Measurements from ENCODE around the gene FNDC3B.

FNDC3B gene

DNA sequence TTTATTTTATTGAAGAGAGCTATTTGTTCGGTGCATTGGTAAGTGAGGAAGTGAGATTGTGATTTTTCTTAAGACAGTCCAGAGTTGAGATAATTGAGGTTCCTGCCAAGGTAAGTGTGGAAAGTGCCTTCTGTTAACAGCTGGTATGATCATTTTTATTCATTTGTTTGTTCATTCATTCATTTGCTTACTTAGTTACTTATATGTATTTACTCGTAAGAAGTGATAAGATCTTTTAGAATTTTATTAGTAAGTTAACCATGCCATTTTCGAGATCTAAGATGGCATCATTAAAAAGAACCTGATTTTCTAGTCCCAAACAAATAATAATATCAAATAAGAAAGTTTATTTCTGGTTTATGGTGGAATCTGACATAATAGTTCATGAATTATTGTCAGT, 258.9 kb downstream of the FNDC3B start:
- no peak for DNase-seq

DNA sequence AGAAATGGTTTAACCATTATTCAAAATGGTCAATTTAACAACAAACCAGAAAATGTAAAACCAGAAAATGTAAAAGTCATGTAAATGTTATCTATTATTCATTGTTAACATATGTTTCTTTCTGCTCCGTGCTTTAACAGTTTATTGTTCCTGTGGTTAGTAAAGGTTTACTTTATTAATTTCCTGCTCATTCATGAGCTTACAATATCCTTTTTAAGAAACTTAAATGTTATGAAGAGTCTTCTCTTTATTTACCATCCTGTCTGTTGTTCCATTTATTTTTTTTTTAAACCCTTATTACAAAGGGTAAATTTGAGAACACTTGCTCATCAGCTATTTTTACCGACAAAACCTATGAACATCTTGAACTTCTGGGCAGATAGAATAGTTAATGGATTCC, 260.8 kb downstream of the FNDC3B start:
- no peak for DNase-seq

DNA sequence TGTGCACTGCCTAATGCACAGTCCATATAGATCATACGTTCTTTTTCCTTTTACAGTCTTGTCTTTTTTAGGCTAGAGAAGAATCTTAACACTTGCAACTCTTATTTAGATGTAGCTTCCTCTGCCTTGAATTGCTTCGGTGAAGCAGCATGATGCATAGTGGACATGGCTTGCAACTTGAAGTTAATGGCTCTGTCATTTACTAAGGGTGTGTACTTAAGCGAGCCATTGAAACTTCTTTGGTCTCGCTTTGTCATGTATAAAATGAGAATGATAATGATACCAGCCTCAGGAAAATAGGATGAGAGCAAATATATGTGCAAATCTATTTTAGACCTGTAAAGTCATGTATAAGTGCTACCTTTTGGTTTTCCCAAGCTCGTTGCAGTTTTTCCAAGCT, 261.5 kb downstream of the FNDC3B start:
- DNase-seq = no peak

DNA sequence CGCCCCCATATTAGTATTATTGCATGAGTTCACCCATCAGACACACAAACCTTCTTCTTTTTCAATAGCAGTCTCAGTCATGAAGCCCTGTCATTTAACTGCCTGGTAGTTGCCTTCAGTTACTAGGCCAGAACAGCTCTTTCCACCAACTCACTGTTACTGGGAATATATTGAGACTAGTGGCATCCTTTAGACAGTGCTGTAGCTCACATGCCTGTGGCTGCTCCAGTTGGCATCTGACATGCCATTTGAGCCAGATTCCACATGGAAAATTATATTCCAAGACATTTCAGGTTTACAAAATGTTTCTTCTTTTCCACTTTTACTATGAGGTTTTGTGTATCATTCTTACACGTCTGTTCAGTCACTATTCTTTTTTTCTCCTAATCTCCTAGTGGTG, 262.8 kb downstream of the FNDC3B start:
- DNase-seq = no peak

DNA sequence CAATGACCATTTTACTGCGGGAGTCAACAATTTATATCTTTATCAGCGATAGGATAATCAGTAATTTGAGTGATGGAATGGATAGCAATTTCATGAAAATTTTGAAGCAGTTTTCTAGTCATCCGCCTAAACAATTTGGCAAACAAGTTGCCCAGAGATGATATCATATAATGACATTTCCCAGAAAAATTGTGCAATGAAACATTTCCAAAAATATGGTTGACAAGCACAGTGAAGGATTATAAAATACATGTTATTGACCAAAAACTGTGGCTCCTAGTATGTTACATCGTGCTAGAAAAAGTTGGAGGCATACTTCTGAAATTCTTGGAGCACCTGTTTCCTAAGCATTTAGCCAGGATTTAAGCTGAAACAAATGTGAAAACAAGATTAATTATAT, 263.8 kb downstream of the FNDC3B start:
- no peak for DNase-seq

DNA sequence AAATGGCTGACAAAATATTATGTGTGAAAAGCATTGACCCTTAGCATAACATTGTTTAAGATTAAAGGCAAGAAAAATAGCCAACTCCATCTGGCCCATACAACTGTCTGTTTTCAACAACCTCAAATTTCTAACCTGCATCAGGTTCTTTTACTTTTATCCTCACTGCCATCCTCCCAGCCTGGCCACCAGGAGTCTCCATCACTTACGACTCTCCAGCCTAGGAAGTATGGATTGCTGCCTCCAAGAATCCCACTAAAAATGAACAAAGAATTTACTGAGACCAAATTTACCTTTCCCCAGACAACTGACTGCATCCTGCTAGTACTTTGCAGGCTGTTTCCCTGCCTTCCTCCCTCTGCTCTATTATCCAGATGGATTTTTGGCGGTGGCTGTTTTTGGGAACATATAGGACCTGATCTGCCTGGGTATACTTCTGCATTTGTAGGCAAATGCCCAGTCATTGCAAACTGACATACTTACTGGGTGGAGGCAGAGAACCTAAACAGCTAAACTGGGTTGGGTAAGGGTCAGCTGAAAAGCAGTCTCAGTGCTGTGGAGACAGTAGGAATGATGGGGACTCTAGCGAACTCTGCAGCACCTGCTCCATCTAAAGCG, 264.7 kb downstream of the FNDC3B start:
- no peak for DNase-seq

DNA sequence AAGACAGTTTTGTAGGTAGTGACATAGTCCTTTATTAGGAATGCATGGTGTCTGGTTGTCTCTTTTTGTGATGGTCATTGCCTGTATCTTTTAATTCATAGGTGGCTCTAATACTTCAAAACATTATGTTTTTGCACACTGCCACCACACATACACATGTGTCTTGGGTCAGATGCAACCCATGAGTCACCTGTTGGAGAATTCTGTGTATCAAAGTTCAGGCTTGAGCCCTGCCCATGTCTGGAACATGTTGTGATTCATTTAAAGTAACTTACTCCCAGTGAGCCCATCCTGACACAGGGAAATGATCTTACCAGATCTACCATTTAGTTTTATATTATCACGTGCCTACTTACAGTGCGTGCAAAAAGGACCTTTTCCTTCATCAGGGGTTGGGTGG, 266.2 kb downstream of the FNDC3B start:
- DNase-seq = no peak

- DNase-seq = no peak
Measured at GRCh38 chr3:172305974-172306373, 266.6 kb downstream of the FNDC3B start.

DNA sequence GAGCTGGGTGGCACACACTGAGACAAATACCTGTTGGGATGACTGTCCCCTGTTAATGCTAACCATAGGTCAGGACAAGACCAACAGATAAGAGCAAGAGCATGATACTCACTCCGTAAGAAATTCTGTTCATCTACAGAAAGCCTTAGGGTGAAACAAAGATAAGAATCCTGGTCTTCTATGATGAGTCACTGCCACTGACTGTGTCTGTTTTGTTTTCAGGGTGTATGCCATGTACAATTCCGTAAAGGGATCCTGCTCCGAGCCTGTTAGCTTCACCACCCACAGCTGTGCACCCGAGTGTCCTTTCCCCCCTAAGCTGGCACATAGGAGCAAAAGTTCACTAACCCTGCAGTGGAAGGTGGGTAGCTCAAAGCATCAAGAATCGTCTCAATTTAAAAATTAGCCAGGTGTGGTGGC, 267.8 kb downstream of the FNDC3B start:
- no peak for DNase-seq

GRCh38 chr3:172309059-172309458, 269.7 kb downstream of the FNDC3B start:
- DNase-seq = no peak

GRCh38 chr3:172309741-172310427, 270.5 kb downstream of the FNDC3B start:
- no peak for DNase-seq

DNA sequence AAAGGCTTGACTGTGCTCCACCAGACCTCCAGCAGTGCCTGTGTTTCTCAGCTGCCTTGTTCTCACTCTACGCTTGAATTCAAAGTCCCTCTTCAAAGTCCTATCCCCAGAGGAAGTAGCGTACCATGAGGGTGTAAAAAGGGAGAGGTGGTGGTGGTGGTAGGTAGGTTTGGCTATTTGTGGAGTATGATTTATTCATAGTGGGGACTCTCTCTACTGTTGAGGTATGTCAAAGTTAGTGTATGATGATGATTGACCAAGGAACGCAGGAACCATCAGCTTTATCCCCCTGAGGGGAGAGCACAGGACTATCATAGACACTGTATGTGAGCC, 271.0 kb downstream of the FNDC3B start:
- no peak for DNase-seq

GRCh38 chr3:172311217-172311616, 271.8 kb downstream of the FNDC3B start:
- no peak for DNase-seq

GRCh38 chr3:172312001-172312400, 272.6 kb downstream of the FNDC3B start:
- DNase-seq = no peak

DNA sequence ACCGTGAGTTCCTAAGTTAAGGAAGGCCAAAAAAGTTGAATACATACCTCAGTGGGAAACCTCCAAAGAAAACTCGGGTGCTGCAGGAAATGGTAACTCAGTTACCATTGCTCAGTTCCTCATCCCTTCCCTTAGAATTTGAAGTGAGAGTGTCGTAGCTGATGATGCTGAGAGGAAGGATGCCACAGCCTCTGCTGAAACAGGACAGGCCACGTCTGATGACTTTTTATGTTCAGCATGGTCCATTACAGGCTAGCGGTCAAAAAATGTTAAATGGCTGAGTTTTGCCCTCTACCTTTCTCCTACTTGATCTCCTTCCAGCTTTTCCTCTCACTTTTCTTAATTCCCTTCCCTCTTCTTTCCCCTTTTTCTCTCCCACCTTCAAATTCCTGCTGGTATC, 273.3 kb downstream of the FNDC3B start:
- no peak for DNase-seq

DNA sequence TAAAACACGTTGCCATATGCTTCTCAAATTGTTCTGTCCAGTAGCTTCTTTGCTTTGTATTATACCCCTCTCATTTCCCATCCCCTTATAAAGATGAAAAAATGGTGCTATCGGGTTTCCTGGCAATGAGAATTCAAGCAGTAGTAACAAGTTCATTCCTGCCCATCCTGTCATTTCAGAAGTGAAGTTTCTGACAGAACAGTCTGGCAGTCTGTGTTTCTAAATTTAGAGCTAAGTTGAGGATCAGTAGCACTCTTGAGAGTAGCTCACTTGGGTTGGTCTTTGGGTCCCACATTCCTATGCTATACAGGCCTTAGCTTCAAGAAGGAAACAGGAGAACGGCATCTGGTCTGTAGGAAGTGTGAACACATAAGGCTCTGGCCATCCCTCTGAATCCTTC, 274.3 kb downstream of the FNDC3B start:
- no peak for DNase-seq

- DNase-seq = no peak
Measured at GRCh38 chr3:172314591-172315160, 275.3 kb downstream of the FNDC3B start.

GRCh38 chr3:172315401-172316091, 276.2 kb downstream of the FNDC3B start:
- no peak for DNase-seq

DNA sequence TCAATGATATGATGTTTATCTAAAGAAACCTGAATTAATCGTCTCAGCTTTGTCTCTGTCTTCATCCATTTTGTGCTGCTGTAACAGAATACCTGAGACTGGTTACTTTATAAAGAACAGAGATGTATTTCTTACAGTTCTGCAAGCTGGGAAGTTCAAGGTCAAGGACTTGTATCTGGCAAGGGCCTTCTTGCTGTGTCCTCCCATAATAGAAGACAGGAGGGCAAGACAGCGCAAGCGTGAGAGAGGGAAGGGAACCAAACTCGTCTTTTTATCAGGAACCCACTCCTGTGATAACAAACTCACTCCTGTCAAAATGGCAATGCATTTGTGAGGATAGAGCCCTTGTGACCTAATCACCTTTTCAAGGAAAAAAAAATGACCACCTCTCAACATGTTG, 277.4 kb downstream of the FNDC3B start:
- no peak for DNase-seq

- no peak for DNase-seq
Measured at GRCh38 chr3:172317481-172317880, 278.1 kb downstream of the FNDC3B start.

DNA sequence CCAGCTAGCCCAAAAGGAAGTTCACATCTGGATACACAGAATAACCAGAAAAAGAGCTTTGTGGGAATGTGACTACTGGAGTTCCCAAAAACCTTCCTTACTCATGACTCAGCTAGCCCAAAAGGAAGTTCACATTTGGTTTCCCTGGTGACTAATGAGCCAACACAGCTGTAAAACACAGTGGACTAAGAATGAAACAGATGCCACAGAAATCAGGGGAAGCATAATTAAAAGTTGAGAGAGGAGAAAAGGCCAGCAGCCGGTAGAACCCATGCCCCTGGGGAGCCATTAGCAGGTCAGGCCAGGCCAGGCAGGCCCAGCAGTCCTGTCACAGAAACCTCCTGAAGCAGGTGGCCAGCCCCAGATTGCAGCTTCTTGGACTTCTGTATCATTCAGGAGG, 278.6 kb downstream of the FNDC3B start:
- DNase-seq = no peak

DNA sequence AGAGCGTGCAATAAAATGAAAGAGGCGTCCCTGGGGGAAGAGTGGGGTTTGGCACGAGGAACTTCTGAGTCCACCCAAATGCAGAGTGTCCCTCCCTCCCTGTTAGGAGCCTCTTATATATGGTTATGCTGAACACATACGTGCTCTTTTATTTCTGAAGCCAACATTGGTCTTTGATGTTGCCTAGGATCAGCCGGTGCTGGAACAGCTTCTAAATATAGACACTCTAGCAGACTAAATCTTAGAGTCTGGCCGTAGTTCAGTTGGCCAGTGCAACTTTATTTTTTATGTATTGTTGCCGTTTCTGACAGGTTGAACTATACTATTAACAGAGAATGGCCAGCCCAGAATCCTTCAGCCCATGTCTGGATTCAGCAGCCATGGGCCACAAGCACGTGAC, 280.2 kb downstream of the FNDC3B start:
- no peak for DNase-seq

DNA sequence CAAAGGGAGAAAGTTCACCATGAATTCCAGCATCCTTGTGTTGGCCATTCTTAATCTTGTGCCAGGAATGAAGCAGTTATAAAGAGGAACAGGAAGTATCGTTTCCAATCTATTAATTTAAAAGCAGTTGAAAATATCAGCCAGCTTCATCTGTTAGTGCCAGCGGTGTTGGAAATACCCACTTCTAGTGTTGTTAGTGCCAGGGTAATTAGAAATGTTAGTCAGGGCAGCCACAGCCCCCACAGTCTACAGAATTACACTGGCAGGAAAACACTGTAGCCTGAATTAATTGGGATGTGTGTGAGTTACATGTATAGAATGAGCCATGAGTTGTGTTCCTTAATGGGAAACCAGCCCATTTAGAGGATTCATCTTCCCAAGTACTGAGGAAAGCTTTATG, 281.1 kb downstream of the FNDC3B start:
- no peak for DNase-seq

- no peak for DNase-seq
Measured at GRCh38 chr3:172321035-172321434, 281.7 kb downstream of the FNDC3B start.

All from activated naive CD4-positive, alpha-beta T cell treated with Interleukin-2 at 50 U/mL for 16 hours (primary cell).